K562 (cell line): ENCODE data around the gene ADAMTS2.

Experiments used
- EZH2 ChIP-seq: IDR thresholded peaks from 2 replicates; pipeline ENCODE4 v1.6.1; 2012; ENCODE audit warnings: low read depth, mild to moderate bottlenecking, inconsistent platforms, low read length, borderline replicate concordance
- TF ChIP-seq, protein P1 (sequence below): fragments of 450-650 bp; formaldehyde crosslinking; IDR thresholded peaks from 2 replicates; pipeline ENCODE4 v1.4.0; 2020; ENCODE audit warnings: mild to moderate bottlenecking, moderate library complexity

DNA sequence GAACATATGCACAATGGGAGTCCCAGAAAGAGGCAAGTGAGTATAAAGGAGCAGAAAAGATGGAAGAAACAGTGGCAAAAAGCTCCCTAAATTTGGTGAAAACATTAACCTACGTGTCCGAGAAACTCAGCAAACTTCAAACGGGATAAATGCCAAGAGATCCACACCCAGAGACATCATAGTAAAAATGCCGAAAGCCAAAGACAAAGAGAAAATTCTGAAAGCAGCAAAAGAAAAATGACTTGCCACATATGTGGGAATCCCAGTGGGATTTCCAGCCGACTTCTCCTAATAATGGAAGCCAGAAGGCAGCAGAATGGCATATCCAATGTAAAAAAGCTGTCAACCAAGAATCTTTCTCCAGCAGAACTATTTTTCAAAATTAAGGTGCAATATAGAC lies 101.2 kb downstream of the ADAMTS2 start:
- TF ChIP-seq EZH2, result no peak
- TF ChIP-seq, protein P1, sequence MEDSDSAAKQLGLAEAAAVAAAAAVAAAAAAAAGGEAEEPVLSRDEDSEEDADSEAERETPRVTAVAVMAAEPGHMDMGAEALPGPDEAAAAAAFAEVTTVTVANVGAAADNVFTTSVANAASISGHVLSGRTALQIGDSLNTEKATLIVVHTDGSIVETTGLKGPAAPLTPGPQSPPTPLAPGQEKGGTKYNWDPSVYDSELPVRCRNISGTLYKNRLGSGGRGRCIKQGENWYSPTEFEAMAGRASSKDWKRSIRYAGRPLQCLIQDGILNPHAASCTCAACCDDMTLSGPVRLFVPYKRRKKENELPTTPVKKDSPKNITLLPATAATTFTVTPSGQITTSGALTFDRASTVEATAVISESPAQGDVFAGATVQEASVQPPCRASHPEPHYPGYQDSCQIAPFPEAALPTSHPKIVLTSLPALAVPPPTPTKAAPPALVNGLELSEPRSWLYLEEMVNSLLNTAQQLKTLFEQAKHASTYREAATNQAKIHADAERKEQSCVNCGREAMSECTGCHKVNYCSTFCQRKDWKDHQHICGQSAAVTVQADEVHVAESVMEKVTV, result no peak
